HK-2 (cell line): ENCODE data around the gene SYT7.
"Not testable (repeated sequence)": the region's sequence is repeated elsewhere in the genome, so short reads cannot be mapped to it uniquely, and the experiment has no call there.

ENCODE experiments used
- DNase-seq: peaks from one replicate; pipeline ENCODE4 v3.0.0-alpha.2; 2018; ENCODE audit not compliant: unreplicated experiment

SYT7 gene

GRCh38 chr11:61581030-61581928 is at the start of gene SYT7:
SYT7 (minus strand) TSS chr11:61581076; CDS start chr11:61580820, 256 bp downstream.
- DNase-seq, result peak; percentile 95

- DNase-seq, result no peak
Measured at GRCh38 chr11:61630089-61630488, 49.2 kb upstream of the SYT7 start.

- DNase-seq, result no peak
Measured at GRCh38 chr11:61629082-61629833, 48.4 kb upstream of the SYT7 start.

GRCh38 chr11:61628662-61628970 is 47.7 kb upstream of the SYT7 start:
- no peak for DNase-seq

GRCh38 chr11:61627850-61628661 is 47.2 kb upstream of the SYT7 start:
- peak; percentile 63 for DNase-seq

- DNase-seq, result peak; percentile 41
Measured at GRCh38 chr11:61626580-61627380, 45.9 kb upstream of the SYT7 start.

- DNase-seq, result no peak
Measured at GRCh38 chr11:61625525-61625924, 44.6 kb upstream of the SYT7 start.

- no peak for DNase-seq
Measured at GRCh38 chr11:61621917-61622585, 41.2 kb upstream of the SYT7 start.

- no peak for DNase-seq
Measured at GRCh38 chr11:61619471-61620226, 38.8 kb upstream of the SYT7 start.

- DNase-seq, result no peak
Measured at GRCh38 chr11:61618978-61619377, 38.1 kb upstream of the SYT7 start.

- no peak for DNase-seq
Measured at GRCh38 chr11:61617515-61617914, 36.6 kb upstream of the SYT7 start.

- DNase-seq, result no peak
Measured at GRCh38 chr11:61616434-61616833, 35.6 kb upstream of the SYT7 start.

GRCh38 chr11:61614782-61615181 is 33.9 kb upstream of the SYT7 start:
- DNase-seq, result not testable (repeated sequence)

GRCh38 chr11:61613870-61614269 is 33.0 kb upstream of the SYT7 start:
- no peak for DNase-seq

GRCh38 chr11:61613051-61613450 is 32.2 kb upstream of the SYT7 start:
- no peak for DNase-seq

GRCh38 chr11:61611309-61611708 is 30.4 kb upstream of the SYT7 start:
- no peak for DNase-seq

- DNase-seq, result no peak
Measured at GRCh38 chr11:61610905-61611304, 30.0 kb upstream of the SYT7 start.

- DNase-seq, result no peak
Measured at GRCh38 chr11:61609980-61610366, 29.1 kb upstream of the SYT7 start.

GRCh38 chr11:61609000-61609979 is 28.4 kb upstream of the SYT7 start:
- no peak for DNase-seq
